Retinal pigment epithelial cell (primary cell): ENCODE data around the gene CDIPT.

Experiments
- DNase-seq: peaks from one replicate; pipeline ENCODE4 v3.0.0-alpha.2; 2010; ENCODE audit warnings: low read depth
- H3K4me3 ChIP-seq: 2 replicates; pipeline ENCODE4 v1.5.1; 2011; ENCODE audit warnings: mild to moderate bottlenecking, low read length, control low read depth, moderate library complexity
- CTCF ChIP-seq: conservative IDR thresholded peaks from 2 replicates; pipeline ENCODE4 v1.5.1; 2011; ENCODE audit warnings: low read depth, low read length, control low read depth, inconsistent platforms

The CDIPT gene

GRCh38 chr16:29857133-29857760 lies 5.8 kb downstream of the CDIPT start:
- TF ChIP-seq CTCF: no peak
- H3K4me3 ChIP-seq: no peak overlapping the region
- DNase-seq: no peak

GRCh38 chr16:29854520-29855100 lies 8.4 kb downstream of the CDIPT start:
- no peak for TF ChIP-seq CTCF
- no peak overlapping the region for H3K4me3 ChIP-seq
- DNase-seq: no peak

DNA sequence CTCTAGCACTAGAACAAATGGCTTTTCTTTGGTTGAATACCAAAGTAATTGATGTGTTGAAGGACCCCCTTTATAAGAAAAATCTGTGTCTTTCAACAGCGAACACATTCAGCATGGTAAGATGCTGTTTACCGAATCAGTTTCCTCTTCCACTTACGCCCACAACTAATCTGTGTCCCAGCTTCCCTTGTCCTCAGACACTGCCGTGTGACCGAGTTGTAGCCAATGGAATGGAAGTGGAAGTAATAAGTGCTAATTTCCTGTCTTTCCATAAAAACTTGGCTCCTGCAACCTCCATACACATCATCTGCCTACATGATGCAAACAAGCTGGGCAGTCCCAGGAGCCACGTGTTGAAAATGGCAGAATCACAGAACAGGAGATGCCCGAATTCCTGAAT lies 10.4 kb downstream of the CDIPT start:
- no peak for TF ChIP-seq CTCF
- H3K4me3 ChIP-seq: no peak overlapping the region
- no peak for DNase-seq

- TF ChIP-seq CTCF: no peak
- no peak for DNase-seq
- no peak overlapping the region for H3K4me3 ChIP-seq
Observed at GRCh38 chr16:29850998-29851397, 12.0 kb downstream of the CDIPT start.

- no peak for TF ChIP-seq CTCF
- DNase-seq: no peak
- H3K4me3 ChIP-seq: no peak overlapping the region
Observed at GRCh38 chr16:29849505-29849904, 13.5 kb downstream of the CDIPT start.

GRCh38 chr16:29848420-29849297 lies 14.4 kb downstream of the CDIPT start:
- no peak for DNase-seq
- TF ChIP-seq CTCF: peak; percentile 96
- no peak overlapping the region for H3K4me3 ChIP-seq
